MM.1S (cell line): ENCODE measurements around the gene TMEM123.

Experiments used
- DNase-seq: peaks from one replicate; pipeline ENCODE4 v3.0.0-alpha.2; 2015
- H2AFZ ChIP-seq: fragments of 300-600 bp; sonication (generic); 2 replicates; pipeline ENCODE4 v1.6.0; 2016; ENCODE audit warnings: antibody characterized with exemption, low read length
- H3F3A ChIP-seq: fragments of 300-600 bp; sonication (generic); 2 replicates; pipeline ENCODE4 v1.6.1; 2016; ENCODE audit warnings: mild to moderate bottlenecking, antibody characterized with exemption, low read length, moderate library complexity, mixed read lengths; ENCODE audit not compliant: insufficient read depth
- H3K27ac ChIP-seq: fragments of 300-600 bp; sonication (generic); 2 replicates; pipeline ENCODE4 v1.5.1; 2016; ENCODE audit warnings: mild to moderate bottlenecking, low read length
- H3K27me3 ChIP-seq: fragments of 300-600 bp; sonication (generic); replicated peaks from 2 replicates; pipeline ENCODE4 v1.6.0; 2016; ENCODE audit warnings: low read length; ENCODE audit not compliant: insufficient read depth
- H3K36me3 ChIP-seq: fragments of 300-600 bp; sonication (generic); replicated peaks from 2 replicates; pipeline ENCODE4 v1.6.1; 2016; ENCODE audit warnings: mild to moderate bottlenecking, low read length, mixed read lengths; ENCODE audit not compliant: insufficient read depth
- H3K4me1 ChIP-seq: fragments of 300-600 bp; sonication (generic); 2 replicates; pipeline ENCODE4 v1.6.1; 2016; ENCODE audit warnings: low read length, mixed read lengths
- H3K4me2 ChIP-seq: fragments of 300-600 bp; sonication (generic); 2 replicates; pipeline ENCODE4 v1.6.0; 2016; ENCODE audit warnings: low read depth, low read length
- H3K4me3 ChIP-seq: fragments of 300-600 bp; sonication (generic); 2 replicates; pipeline ENCODE4 v1.5.1; 2016; ENCODE audit warnings: low read length, mixed read lengths
- H3K79me2 ChIP-seq: fragments of 300-600 bp; sonication (generic); 2 replicates; pipeline ENCODE4 v1.6.1; 2016; ENCODE audit warnings: mixed run types, low read length, mixed read lengths
- H3K9ac ChIP-seq: fragments of 300-600 bp; sonication (generic); 2 replicates; pipeline ENCODE4 v1.6.1; 2016; ENCODE audit warnings: low read length, mixed read lengths
- H3K9me2 ChIP-seq: fragments of 300-600 bp; sonication (generic); replicated peaks from 2 replicates; pipeline ENCODE4 v1.6.1; 2016; ENCODE audit warnings: mild to moderate bottlenecking, low read length, mixed read lengths; ENCODE audit not compliant: insufficient read depth
- H3K9me3 ChIP-seq: fragments of 300-600 bp; sonication (generic); replicated peaks from 2 replicates; pipeline ENCODE4 v1.6.1; 2016; ENCODE audit warnings: mild to moderate bottlenecking, low read length, mixed read lengths; ENCODE audit not compliant: insufficient read depth
- H4K20me1 ChIP-seq: fragments of 300-600 bp; sonication (generic); 2 replicates; pipeline ENCODE4 v1.6.1; 2016; ENCODE audit warnings: mild to moderate bottlenecking, low read length, moderate library complexity, mixed read lengths; ENCODE audit not compliant: insufficient read depth
- CTCF ChIP-seq: fragments of 300-600 bp; sonication (generic); IDR thresholded peaks from 2 replicates; pipeline ENCODE4 v1.5.1; 2016; ENCODE audit warnings: antibody characterized with exemption, low read length, mixed read lengths
- EZH2 ChIP-seq: fragments of 300-600 bp; sonication (generic); optimal IDR thresholded peaks from 2 replicates; pipeline ENCODE3; 2017; ENCODE audit warnings: low read depth, mild to moderate bottlenecking, antibody characterized with exemption, low read length, mixed read lengths
- EZH2phosphoT487 ChIP-seq: fragments of 300-600 bp; sonication (generic); IDR thresholded peaks from 2 replicates; pipeline ENCODE4 v1.6.1; 2018; ENCODE audit warnings: antibody characterized with exemption, low read length

TMEM123 gene

GRCh38 chr11:102448869-102449224 is 3.7 kb downstream of the TMEM123 start:
- H3K36me3 ChIP-seq = peaks cover 10% of the 10 kb centered on the region; the same call in 1 of the 2 replicates
- H3K9me2 ChIP-seq = no peaks in the 10 kb centered on the region
- H3K9me3 ChIP-seq = no peaks in the 10 kb centered on the region
- DNase-seq = no peak
- peaks cover 39% of the 10 kb centered on the region for H3F3A ChIP-seq
- H3K27me3 ChIP-seq = no peaks in the 10 kb centered on the region
- peaks cover 84% of the 10 kb centered on the region for H3K79me2 ChIP-seq
- H3K9ac ChIP-seq = no peak overlapping the region
- no peak for TF ChIP-seq EZH2
- no peak for TF ChIP-seq EZH2phosphoT487
- TF ChIP-seq CTCF = no peak
- no peak overlapping the region for H3K4me3 ChIP-seq
- no peak overlapping the region for H2AFZ ChIP-seq
- H3K4me1 ChIP-seq = peaks cover 57% of the 10 kb centered on the region
- 0 out of 2 replicates have a peak, but pooled peaks cover 2% of the 10 kb centered on the region for H4K20me1 ChIP-seq
- no peak overlapping the region for H3K27ac ChIP-seq
- H3K4me2 ChIP-seq = 0 out of 2 replicates have a peak overlapping the region, but pooled peaks have one; percentile 7

DNA sequence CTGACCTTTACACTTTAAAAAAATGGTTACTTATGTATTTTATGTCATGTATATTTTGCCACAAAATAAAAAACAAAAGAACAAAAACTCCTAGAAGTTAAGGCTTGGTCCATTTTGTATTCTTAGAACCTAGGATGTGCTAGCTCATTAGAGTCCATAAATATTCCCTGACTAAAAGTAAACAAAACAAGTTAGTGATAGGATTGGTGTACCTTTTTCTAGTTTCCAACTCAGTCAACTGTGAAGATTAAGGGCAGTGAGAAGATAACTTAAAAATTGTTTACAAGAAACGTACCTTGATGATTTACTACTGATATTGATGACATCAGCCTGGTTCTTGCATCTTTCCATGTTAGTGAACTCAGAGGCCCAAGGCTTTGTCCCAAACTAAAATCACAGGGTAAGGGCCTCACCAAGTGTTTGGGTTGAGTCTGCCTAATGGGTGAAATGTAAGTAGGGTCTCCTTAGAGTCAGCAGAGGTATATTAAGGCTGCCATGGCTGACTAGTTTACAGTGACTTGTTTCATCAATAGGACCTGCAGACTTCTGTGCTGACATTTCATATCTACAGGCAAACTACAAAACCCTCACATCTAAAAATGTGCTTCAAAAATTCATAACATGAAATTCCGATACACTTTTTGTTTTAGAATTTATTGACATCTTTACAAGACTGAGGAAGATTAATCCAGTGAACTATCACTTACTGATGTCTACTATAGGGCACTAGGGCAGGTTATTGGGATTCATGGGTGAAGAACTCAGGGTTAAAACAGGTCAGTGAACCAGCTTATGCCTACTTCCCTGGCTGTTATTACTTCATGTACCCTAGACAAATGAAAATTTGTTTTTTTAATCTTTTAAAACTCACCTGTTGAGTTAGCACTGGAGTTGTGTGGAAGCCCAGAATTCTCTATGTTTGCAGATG is 4.4 kb downstream of the TMEM123 start:
- no peak for DNase-seq
- H3K9ac ChIP-seq = no peak overlapping the region
- H3K9me3 ChIP-seq = no peaks in the 10 kb centered on the region
- peaks cover 10% of the 10 kb centered on the region; the same call in 1 of the 2 replicates for H3K36me3 ChIP-seq
- H3K79me2 ChIP-seq = peaks cover 90% of the 10 kb centered on the region
- no peaks in the 10 kb centered on the region for H3K9me2 ChIP-seq
- 0 out of 2 replicates have a peak overlapping the region, but pooled peaks have one; percentile 7 for H3K4me2 ChIP-seq
- TF ChIP-seq EZH2phosphoT487 (no peak), EZH2 (no peak), CTCF (no peak)
- H3K4me1 ChIP-seq = peaks cover 51% of the 10 kb centered on the region
- H3K27ac ChIP-seq = peak overlapping the region; percentile 60; the same call in 1 of the 2 replicates
- no peaks in the 10 kb centered on the region for H3K27me3 ChIP-seq
- 0 out of 2 replicates have a peak, but pooled peaks cover 2% of the 10 kb centered on the region for H4K20me1 ChIP-seq
- H2AFZ ChIP-seq = no peak overlapping the region
- no peak overlapping the region for H3K4me3 ChIP-seq
- H3F3A ChIP-seq = peaks cover 33% of the 10 kb centered on the region

- DNase-seq = peak; percentile 76
- H3K27ac ChIP-seq = peak overlapping the region; percentile 60; the same call in 1 of the 2 replicates
- H3K4me1 ChIP-seq = peaks cover 50% of the 10 kb centered on the region
- no peak overlapping the region for H3K4me3 ChIP-seq
- TF ChIP-seq EZH2 (no peak), CTCF (no peak)
- no peaks in the 10 kb centered on the region for H3K27me3 ChIP-seq
- H3K9me2 ChIP-seq = no peaks in the 10 kb centered on the region
- H4K20me1 ChIP-seq = 0 out of 2 replicates have a peak, but pooled peaks cover 2% of the 10 kb centered on the region
- peaks cover 95% of the 10 kb centered on the region for H3K79me2 ChIP-seq
- no peak overlapping the region for H2AFZ ChIP-seq
- no peak overlapping the region for H3K9ac ChIP-seq
- H3K4me2 ChIP-seq = peak overlapping the region; percentile 53
- no peaks in the 10 kb centered on the region for H3K9me3 ChIP-seq
- H3K36me3 ChIP-seq = peaks cover 10% of the 10 kb centered on the region; the same call in 1 of the 2 replicates
- peaks cover 24% of the 10 kb centered on the region for H3F3A ChIP-seq
Measured at GRCh38 chr11:102447193-102447592, 5.4 kb downstream of the TMEM123 start.
